ENCODE measurements around the gene OTOP1. TPM values are rescaled to one million over a fixed set of nuclear protein-coding genes. Genes with fewer than 3 reads are reported as not detected.
"Not testable (repeated sequence)": the region's sequence is repeated elsewhere in the genome, so short reads cannot be mapped to it uniquely, and the experiment has no call there.

The OTOP1 gene
- polyA plus RNA-seq, 1 donor from 2014 or later, result not detected

DNA sequence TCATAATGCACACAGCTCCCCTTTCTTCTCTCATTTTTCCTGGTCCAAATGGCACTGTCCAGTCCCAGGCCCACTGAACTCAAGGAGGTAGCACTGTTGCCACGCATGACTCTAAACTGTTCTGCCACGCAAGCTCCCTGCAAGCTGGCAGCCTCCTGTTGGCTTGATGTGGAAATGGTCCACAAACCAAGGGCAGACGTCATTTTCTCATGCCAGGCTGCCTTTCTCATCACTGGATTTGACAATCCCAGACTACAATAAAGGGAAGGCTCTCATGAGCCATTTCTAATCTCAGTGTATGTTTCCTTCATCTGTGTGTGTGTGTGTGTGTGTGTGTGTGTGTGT is 22.4 kb downstream of the OTOP1 start:
- Mint-ChIP-seq H3K27me3 (peaks cover 10% of the 10 kb centered on the region), H3K9me3 (peaks cover 2 to 8% (median 2%) of the 10 kb centered on the region in 3 donors), H3K36me3 (no peaks in the 10 kb centered on the region), H3K4me1 (no peaks in the 10 kb centered on the region), H3K27ac (no peak overlapping the region), H3K4me3 (no peak overlapping the region)

DNA sequence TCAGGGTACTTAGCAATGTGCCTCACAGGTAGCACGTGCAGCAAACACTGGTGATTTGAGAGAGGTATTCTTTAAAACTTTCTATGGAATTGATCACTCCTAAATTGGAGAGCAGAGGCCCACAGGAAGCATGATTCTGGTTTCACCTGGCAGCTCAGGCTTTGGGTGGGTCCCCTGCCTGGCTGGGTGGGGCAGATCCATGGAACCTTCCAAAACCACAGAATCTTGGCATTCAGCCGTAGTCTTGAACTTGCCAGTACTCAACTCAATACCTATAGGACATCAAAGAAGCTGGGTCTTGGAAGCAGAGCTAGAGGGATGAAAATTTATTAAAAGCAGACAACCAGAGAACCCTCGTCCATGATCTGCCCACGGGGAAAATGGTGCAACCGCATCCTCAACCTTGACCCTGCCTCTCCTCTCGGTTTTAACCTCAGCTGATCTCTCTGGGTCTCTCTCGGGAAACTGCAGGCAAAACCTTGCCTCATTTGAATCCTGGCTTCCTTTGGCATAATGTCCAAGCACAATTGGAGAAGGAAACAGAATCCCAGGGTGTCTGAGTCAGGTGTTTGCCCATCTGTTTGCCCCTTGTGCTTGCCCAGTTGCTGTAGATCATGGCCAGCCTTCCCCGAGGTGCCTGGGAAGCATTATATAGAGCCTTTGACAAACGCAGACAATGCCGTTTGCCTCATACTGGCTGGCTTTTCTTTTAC is 22.9 kb downstream of the OTOP1 start:
- Mint-ChIP-seq H3K36me3 (no peaks in the 10 kb centered on the region), H3K4me3 (no peak overlapping the region), H3K27ac (no peak overlapping the region), H3K4me1 (no peaks in the 10 kb centered on the region), H3K27me3 (peaks cover 10% of the 10 kb centered on the region), H3K9me3 (peaks cover 2 to 8% (median 2%) of the 10 kb centered on the region in 3 donors)

DNA sequence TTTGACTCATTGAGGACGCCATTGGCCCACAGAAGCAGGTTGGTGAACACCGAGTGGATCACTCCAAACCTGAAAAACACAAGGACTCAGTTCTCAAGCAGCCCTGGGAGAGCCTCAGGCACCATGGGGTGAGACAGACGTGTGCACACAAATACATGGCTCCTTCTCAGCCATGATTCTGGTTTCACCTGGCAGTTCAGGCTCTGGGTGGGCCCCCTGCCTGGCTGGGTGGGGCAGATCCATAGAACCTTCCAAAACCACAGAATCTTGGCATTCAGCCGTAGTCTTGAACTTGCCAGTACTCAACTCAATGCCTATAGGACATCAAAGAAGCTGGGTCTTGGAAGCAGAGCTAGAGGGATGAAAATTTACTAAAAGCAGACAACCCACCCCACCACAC is 24.2 kb downstream of the OTOP1 start:
- Mint-ChIP-seq H3K27ac (no peak overlapping the region), H3K4me1 (no peaks in the 10 kb centered on the region), H3K36me3 (no peaks in the 10 kb centered on the region), H3K4me3 (peak overlapping the region in 1 of 4 donors; percentile 65), H3K9me3 (peaks cover 0 to 8% (median 2%) of the 10 kb centered on the region in 3 donors), H3K27me3 (peaks cover 4% of the 10 kb centered on the region)

DNA sequence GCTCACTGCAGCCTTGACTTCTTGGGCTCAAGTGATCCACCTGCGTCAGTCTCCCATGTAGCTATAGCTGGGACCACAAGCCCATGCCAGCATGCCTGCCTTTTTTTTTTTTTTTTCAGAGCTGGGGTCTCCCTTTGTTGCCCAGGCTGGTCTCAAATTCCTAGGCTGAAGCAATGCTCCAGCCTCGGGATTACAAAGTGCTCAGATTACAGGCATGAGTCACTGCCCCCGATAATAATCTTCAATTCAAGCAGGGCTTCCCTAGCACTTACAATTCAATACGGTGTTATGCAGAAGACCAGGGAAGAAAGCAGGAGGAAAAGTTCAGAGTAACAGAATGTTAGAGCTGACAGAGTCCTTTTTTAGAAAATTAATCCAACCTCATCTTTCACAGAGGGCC is 26.1 kb downstream of the OTOP1 start:
- Mint-ChIP-seq H3K4me3 (no peak overlapping the region), H3K27ac (no peak overlapping the region), H3K4me1 (no peaks in the 10 kb centered on the region), H3K27me3 (peaks cover 2% of the 10 kb centered on the region), H3K9me3 (peaks cover 0 to 2% (median 0%) of the 10 kb centered on the region in 3 donors), H3K36me3 (peaks cover 1% of the 10 kb centered on the region)

DNA sequence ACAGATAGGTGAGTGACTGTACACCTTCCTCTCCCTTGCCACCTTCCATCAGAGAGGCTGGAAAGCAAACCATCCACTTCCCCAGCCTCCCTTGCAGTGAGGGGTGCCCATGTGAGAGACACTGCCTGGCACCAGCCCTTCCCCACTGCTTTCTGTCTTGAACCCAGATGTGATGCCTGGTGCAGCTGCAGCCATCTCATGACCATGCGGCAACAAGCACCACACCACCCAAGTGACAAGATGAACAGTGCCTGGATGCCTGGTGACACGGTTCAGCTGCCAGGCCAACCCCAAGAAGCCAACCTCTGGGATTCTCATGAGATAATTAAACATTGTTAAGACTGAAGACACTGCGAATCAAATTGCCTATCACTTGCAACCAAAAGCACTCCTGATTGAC is 31.4 kb downstream of the OTOP1 start:
- Mint-ChIP-seq H3K4me1 (peaks cover 0 to 2% (median 0%) of the 10 kb centered on the region in 3 donors), H3K9me3 (peaks cover 0 to 5% (median 2%) of the 10 kb centered on the region in 3 donors), H3K27me3 (peaks cover 6% of the 10 kb centered on the region), H3K27ac (no peak overlapping the region), H3K4me3 (no peak overlapping the region), H3K36me3 (peaks cover 3% of the 10 kb centered on the region)

DNA sequence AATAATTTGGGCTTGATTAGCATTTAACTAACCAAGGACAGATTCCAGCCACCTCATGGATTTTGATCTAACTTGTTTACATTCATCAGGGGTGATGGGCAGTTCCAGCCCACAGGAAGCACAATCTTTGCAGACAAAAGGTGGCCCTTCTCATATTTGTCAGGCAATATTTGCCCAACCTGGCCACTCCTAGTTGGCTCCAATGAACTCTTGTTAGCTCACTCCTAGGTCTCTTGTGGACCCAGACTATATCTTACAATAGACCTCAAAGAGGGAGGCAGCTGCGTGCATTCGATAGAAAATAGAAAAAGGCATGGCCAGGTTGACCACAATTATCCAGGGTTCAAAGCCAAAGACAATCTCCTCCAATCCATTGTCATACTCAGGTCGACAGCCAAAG is 38.2 kb downstream of the OTOP1 start:
- H3K27ac Mint-ChIP-seq, H3K4me1 Mint-ChIP-seq, H3K4me3 Mint-ChIP-seq, H3K36me3 Mint-ChIP-seq, H3K9me3 Mint-ChIP-seq: not testable (repeated sequence)
- peaks cover 14% of the 10 kb centered on the region for H3K27me3 Mint-ChIP-seq

DNA sequence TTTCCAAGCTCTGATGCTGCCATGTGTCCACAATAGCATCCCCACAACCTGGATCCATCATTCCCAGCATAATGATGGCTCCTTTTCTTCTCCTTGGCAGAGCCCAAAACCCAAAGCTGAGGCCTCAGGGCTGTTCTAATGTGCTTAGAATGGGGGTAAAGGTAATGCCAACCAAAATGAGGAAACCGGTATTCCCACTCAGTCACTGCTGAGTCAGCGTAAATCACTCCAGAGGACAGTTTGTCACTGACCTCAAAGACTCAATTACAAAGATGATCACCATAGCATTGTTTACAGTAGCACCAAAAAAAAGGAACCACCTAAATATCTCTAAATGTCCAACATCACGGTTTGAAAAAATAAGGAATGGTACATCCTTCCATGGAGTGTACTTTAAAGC is 41.2 kb downstream of the OTOP1 start:
- Mint-ChIP-seq H3K9me3 (peaks cover 0 to 2% (median 0%) of the 10 kb centered on the region in 3 donors), H3K27me3 (peaks cover 27% of the 10 kb centered on the region), H3K36me3 (no peaks in the 10 kb centered on the region), H3K4me1 (no peaks in the 10 kb centered on the region), H3K4me3 (no peak overlapping the region), H3K27ac (no peak overlapping the region)

DNA sequence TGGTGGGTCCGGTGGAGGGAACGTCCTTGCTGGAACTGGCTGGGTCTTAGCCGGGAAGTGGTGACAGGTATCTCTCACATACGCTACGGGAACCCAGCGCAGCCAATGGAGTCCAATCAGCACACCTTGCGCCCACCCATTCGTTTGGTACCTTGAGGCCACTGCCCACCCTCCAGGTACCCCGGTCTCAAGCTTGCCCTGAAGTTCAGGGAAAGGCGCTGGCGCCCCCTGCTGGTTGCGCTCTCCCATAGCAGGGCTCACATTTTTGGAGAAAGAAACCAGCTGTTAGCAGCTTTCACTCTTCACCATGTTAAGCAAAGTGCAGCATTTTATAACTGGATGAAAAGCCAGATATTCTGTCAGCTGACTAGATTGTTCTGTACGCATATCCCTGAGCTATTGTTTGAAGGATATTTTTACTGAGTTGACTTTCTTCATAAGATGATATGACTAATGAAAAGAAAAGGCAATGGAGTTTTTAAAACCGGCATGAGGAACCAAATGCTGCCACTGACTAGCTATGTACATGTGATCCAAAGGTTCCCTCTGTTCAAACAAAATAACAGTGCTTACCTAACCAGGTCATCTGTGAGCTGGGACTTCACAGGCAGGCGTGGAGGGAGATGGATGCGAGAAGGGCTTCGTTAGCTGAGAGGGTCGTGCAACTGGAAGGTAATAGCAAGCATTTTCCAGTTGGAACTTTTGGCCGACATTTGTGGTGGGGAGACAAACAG is 43.7 kb downstream of the OTOP1 start:
- H3K4me1 Mint-ChIP-seq, result no peaks in the 10 kb centered on the region
- H3K27me3 Mint-ChIP-seq, result peaks cover 32% of the 10 kb centered on the region
- no peak overlapping the region for H3K27ac Mint-ChIP-seq
- no peak overlapping the region for H3K4me3 Mint-ChIP-seq
- peaks cover 0 to 2% (median 0%) of the 10 kb centered on the region in 3 donors for H3K9me3 Mint-ChIP-seq
- no peaks in the 10 kb centered on the region for H3K36me3 Mint-ChIP-seq

DNA sequence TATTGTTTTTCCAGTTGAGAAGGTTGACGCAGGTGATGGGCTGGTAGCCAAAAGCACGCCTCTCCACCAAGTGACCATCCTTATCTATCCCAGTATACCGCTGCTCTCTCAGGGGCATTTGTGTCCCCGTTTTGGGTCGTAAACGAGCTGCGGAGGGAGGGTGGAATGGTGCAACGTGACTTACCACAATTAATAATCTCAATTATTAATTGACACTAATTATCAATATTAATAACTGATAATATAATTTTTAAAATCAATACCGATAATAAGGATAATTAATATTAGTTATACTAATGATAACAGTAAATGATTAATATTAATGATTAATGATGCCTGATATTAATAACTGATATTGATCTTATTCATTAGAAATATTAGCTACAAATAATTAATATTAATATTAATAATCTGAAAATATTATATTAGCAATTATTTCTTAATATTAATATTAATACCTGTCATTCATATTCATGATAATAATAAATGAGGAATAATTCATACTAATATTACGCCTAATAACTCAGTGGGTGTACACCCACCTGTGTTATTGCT is 56.1 kb downstream of the OTOP1 start:
- no peak overlapping the region for H3K27ac Mint-ChIP-seq
- peaks cover 0 to 2% (median 1%) of the 10 kb centered on the region in 3 donors for H3K9me3 Mint-ChIP-seq
- H3K27me3 Mint-ChIP-seq, result peaks cover 9% of the 10 kb centered on the region
- no peak overlapping the region for H3K4me3 Mint-ChIP-seq
- no peaks in the 10 kb centered on the region for H3K4me1 Mint-ChIP-seq
- H3K36me3 Mint-ChIP-seq, result no peaks in the 10 kb centered on the region

DNA sequence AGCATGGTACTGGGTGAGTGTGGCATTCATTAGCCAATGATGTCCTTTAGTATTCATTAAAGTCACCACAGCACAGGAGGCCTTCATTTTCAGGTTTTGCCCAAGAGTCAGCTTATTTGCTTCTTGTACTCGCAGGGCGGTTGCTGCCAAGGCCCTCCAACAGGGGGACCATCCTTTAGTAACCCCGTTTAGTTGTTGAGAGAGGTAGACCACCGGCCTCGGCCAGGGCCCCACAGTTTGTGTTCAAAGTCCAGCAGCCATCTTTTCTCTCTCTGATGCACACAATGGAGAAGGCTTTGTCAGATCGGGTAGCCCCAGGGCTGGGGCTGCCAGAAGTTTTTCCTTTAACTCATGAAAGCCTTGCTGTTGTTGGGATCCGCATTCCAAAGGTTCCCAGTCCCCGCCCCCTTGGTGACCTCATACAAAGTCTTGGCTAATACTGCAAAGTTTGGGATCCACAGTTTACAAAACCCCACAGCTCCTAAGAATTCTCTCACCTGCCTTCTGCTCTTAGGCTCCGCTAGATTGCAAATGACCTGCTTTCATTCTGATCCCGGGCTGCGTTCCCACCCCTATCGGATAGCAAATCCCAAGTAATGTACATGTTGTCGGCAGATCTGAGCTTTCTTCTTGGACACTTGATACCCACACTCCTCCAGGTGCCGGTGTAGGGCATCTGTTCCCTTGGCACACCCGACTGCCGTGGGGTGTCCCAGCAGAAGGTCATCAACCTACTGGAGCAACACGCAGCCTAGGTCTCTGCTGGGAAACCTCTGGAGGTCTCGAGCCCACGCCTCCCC is 58.5 kb downstream of the OTOP1 start:
- H3K9me3 Mint-ChIP-seq, H3K4me3 Mint-ChIP-seq, H3K27ac Mint-ChIP-seq, H3K36me3 Mint-ChIP-seq, H3K27me3 Mint-ChIP-seq, H3K4me1 Mint-ChIP-seq: not testable (repeated sequence)

DNA sequence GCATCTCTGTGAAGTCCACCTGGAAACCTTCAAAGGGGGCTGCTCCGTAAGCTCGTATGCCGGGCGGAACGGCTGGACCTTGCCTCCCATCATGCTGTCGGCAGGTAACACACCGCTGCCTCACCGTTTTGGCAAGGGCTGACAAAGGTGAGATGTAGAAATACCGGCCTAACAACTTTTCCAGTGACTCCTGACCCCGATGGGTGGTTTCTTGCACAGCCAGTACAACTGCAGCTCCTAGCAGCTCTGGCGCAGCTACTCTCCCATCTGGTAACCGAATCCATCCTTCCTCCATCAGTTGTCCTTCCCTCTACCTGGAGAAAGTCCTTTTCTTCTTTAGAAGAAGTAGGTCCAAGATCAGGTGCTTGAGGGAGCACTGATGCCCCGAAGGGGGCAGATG is 59.7 kb downstream of the OTOP1 start:
- H3K4me3 Mint-ChIP-seq, H3K27ac Mint-ChIP-seq, H3K4me1 Mint-ChIP-seq, H3K27me3 Mint-ChIP-seq, H3K36me3 Mint-ChIP-seq, H3K9me3 Mint-ChIP-seq: not testable (repeated sequence)

DNA sequence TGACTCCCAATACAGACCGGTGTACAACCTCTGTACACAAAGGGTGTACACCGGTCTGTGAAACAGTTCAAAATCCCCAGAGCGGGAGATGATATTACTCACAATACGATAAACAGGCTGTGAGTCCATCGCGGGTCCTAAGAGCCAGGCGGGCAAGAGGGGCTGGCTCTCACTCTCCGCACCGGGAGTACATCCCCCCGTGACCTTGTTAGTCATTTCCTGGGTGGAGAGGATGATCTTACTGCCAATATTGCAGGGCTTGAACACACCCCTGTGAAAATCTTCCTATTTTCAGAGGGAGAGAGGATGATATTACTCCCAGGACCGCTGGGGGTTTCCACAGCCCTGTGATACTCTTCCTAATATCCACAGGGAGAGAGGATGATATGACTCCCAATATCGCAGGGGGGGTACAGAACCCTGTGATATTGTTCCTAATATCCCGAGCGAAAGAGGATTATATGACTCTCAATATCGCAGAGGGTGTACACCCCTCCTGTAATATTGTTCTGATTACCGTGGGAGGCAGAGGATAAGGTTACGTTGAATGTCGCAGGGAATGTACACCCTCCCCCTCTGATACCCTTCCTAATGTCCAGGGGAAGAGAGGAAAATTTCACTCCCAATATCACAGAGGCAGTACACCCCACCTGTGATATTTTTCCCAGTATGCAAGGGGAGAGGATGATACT is 60.9 kb downstream of the OTOP1 start:
- not testable (repeated sequence) for H3K4me1 Mint-ChIP-seq, H3K27me3 Mint-ChIP-seq, H3K4me3 Mint-ChIP-seq, H3K27ac Mint-ChIP-seq, H3K36me3 Mint-ChIP-seq, H3K9me3 Mint-ChIP-seq

DNA sequence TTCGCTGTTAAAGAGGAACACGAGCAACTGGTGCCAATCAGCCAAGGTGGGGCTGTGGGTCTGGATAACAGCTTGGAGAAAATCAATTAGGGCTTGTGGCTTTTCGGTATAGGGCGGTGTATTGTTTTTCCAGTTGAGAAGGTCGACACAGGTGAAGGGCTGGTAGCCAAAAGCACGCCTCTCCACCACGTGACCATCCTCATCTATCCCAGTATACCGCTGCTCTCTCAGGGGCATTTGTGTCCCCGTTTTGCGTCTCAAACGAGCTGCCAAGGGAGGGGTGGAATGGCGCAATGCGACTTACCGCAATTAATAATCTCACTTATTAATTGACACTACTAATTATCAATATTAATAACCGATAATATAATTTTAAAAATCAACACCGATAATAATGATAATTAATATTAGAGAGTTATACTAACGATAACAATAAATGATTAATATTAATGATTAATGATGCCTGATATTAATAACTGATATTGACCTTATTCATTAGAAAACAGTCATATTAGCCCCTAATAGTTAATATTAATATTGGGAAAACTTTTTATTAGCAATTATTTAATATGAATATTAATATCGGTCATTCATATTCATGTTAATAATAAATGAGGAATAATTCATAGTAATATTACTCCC is 62.1 kb downstream of the OTOP1 start:
- not testable (repeated sequence) for H3K4me1 Mint-ChIP-seq, H3K36me3 Mint-ChIP-seq, H3K4me3 Mint-ChIP-seq, H3K27me3 Mint-ChIP-seq, H3K9me3 Mint-ChIP-seq, H3K27ac Mint-ChIP-seq

DNA sequence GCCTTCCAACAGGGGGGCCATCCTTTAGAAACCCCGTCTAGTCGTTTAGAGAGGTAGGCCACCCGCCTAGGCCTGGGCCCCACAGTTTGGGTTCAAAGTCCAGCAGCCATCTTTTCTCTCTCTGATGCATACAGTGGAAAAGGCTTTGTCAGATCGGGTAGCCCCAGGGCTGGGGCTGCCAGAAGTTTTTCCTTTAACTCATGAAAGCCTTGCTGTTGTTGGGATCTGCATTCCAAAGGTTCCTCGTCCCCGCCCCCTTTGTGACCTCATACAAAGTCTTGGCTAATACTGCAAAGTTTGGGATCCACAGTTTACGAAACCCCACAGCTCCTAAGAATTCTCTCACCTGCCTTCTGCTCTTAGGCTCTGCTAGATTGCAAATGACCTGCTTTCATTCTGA is 64.5 kb downstream of the OTOP1 start:
- H3K27me3 Mint-ChIP-seq, H3K27ac Mint-ChIP-seq, H3K36me3 Mint-ChIP-seq, H3K9me3 Mint-ChIP-seq, H3K4me1 Mint-ChIP-seq, H3K4me3 Mint-ChIP-seq: not testable (repeated sequence)
